HG02970 (cell line): Measurements from ENCODE around the gene MMP21.

Experiments used
- ATAC-seq: cut with Tn5 transposase; IDR thresholded peaks from one replicate; pipeline ENCODE4 v1.9.1; 2021; ENCODE audit warnings: mild to moderate bottlenecking, moderate library complexity, moderate number of reproducible peaks; ENCODE audit not compliant: unreplicated experiment, low FRiP score

Gene MMP21

GRCh38 chr10:125766511-125766910 lies 9.1 kb downstream of the MMP21 start:
- no peak for ATAC-seq

GRCh38 chr10:125765835-125766234 lies 9.8 kb downstream of the MMP21 start:
- no peak for ATAC-seq

- no peak for ATAC-seq
Measured at GRCh38 chr10:125762692-125763648, 12.7 kb downstream of the MMP21 start.

GRCh38 chr10:125761961-125762360 lies 13.7 kb downstream of the MMP21 start:
- ATAC-seq: no peak

- ATAC-seq: no peak
Measured at GRCh38 chr10:125757742-125758141, 17.9 kb downstream of the MMP21 start.

- ATAC-seq: no peak
Measured at GRCh38 chr10:125756853-125757487, 18.7 kb downstream of the MMP21 start.

GRCh38 chr10:125756196-125756595 lies 19.4 kb downstream of the MMP21 start:
- no peak for ATAC-seq

GRCh38 chr10:125747417-125747816 lies 28.2 kb downstream of the MMP21 start:
- ATAC-seq: no peak

- no peak for ATAC-seq
Measured at GRCh38 chr10:125744909-125745308, 30.7 kb downstream of the MMP21 start.

GRCh38 chr10:125742465-125742864 lies 33.2 kb downstream of the MMP21 start:
- ATAC-seq: no peak

GRCh38 chr10:125739994-125740679 lies 35.5 kb downstream of the MMP21 start:
- no peak for ATAC-seq

GRCh38 chr10:125738206-125738605 lies 37.4 kb downstream of the MMP21 start:
- ATAC-seq: no peak

GRCh38 chr10:125734823-125735222 lies 40.8 kb downstream of the MMP21 start:
- ATAC-seq: no peak

- no peak for ATAC-seq
Measured at GRCh38 chr10:125734148-125734547, 41.5 kb downstream of the MMP21 start.

- ATAC-seq: no peak
Measured at GRCh38 chr10:125727436-125727835, 48.2 kb downstream of the MMP21 start.

GRCh38 chr10:125726914-125727313 lies 48.7 kb downstream of the MMP21 start:
- ATAC-seq: no peak

GRCh38 chr10:125722811-125723210 lies 52.8 kb downstream of the MMP21 start:
- no peak for ATAC-seq

- no peak for ATAC-seq
Measured at GRCh38 chr10:125721035-125721434, 54.6 kb downstream of the MMP21 start.

- ATAC-seq: no peak
Measured at GRCh38 chr10:125720002-125720382, 55.6 kb downstream of the MMP21 start.

- ATAC-seq: peak; percentile 97
Measured at GRCh38 chr10:125719173-125720001, 56.2 kb downstream of the MMP21 start, which contains the start of gene EDRF1. EDRF1 (plus strand) TSS chr10:125719709; CDS start chr10:125719808, 99 bp downstream.
